Esophagus squamous epithelium (tissue), 4 donors: ENCODE data around the gene UGT1A4.

ENCODE experiments used
- POLR2A ChIP-seq, 4 donors: fragments of 450-650 bp; IDR thresholded peaks; one replicate each; pipeline ENCODE4 v1.6.1; 2017; ENCODE audit warnings: antibody characterized with exemption in 4 of 4, mild to moderate bottlenecking in 4 of 4, moderate library complexity in 3 of 4
- TF ChIP-seq, protein P1 (sequence below), 6 experiments: fragments of 450-650 bp in 4 of 6; fragments of 200-600 bp in 2 of 6; sonication (generic) in 2 of 6; IDR thresholded peaks; one replicate each; pipeline ENCODE4 v1.5.1; 2016 to 2019; ENCODE audit warnings: antibody characterized with exemption in 6 of 6, mild to moderate bottlenecking in 4 of 6, moderate library complexity in 4 of 6

DNA sequence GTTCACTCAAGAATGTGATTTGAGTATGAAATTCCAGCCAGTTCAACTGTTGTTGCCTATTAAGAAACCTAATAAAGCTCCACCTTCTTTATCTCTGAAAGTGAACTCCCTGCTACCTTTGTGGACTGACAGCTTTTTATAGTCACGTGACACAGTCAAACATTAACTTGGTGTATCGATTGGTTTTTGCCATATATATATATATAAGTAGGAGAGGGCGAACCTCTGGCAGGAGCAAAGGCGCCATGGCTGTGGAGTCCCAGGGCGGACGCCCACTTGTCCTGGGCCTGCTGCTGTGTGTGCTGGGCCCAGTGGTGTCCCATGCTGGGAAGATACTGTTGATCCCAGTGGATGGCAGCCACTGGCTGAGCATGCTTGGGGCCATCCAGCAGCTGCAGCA lies 41.5 kb downstream of the UGT1A4 start, which contains the start of gene UGT1A1:
- TF ChIP-seq, protein P1, sequence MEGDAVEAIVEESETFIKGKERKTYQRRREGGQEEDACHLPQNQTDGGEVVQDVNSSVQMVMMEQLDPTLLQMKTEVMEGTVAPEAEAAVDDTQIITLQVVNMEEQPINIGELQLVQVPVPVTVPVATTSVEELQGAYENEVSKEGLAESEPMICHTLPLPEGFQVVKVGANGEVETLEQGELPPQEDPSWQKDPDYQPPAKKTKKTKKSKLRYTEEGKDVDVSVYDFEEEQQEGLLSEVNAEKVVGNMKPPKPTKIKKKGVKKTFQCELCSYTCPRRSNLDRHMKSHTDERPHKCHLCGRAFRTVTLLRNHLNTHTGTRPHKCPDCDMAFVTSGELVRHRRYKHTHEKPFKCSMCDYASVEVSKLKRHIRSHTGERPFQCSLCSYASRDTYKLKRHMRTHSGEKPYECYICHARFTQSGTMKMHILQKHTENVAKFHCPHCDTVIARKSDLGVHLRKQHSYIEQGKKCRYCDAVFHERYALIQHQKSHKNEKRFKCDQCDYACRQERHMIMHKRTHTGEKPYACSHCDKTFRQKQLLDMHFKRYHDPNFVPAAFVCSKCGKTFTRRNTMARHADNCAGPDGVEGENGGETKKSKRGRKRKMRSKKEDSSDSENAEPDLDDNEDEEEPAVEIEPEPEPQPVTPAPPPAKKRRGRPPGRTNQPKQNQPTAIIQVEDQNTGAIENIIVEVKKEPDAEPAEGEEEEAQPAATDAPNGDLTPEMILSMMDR (IDR thresholded peaks at IDR 0.05): no peak
- TF ChIP-seq POLR2A (IDR thresholded peaks at IDR 0.05): no peak
